OCI-LY7 (cell line): ENCODE results near the gene TRMT11.

Source experiments
- EZH2phosphoT487 ChIP-seq: fragments of 200-600 bp; sonication (generic); IDR thresholded peaks from 2 replicates; pipeline ENCODE4 v1.6.1; 2018; ENCODE audit warnings: low read depth, borderline replicate concordance, mild to moderate bottlenecking, mixed run types, antibody characterized with exemption, low read length, moderate library complexity, mixed read lengths
- TF ChIP-seq, protein P1 (sequence below): fragments of 200-600 bp; sonication (generic); conservative IDR thresholded peaks from 2 replicates; pipeline ENCODE4 v1.5.1; 2014; ENCODE audit warnings: mild to moderate bottlenecking, antibody characterized with exemption, low read length, moderate library complexity, mixed read lengths

DNA sequence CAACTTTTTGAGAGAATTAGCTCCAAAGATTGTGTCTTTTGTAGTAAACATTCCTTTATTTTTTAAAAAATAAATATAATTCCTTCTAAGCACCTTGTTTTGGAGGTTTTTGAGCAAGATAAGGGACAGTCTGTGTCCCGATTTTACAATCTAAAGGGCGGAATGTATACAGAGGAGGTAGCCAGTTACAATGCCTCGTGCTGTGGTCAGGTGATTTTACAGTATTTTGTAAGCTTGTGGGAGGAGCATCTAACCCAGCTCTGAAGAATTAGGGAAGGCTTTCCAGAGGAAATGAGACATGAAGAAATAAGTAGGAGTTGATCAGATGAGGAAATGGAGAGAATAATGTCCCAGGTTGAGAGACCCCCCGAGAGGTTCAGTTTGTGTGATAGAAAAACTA lies 28.5 kb upstream of the TRMT11 start:
- TF ChIP-seq, protein P1, sequence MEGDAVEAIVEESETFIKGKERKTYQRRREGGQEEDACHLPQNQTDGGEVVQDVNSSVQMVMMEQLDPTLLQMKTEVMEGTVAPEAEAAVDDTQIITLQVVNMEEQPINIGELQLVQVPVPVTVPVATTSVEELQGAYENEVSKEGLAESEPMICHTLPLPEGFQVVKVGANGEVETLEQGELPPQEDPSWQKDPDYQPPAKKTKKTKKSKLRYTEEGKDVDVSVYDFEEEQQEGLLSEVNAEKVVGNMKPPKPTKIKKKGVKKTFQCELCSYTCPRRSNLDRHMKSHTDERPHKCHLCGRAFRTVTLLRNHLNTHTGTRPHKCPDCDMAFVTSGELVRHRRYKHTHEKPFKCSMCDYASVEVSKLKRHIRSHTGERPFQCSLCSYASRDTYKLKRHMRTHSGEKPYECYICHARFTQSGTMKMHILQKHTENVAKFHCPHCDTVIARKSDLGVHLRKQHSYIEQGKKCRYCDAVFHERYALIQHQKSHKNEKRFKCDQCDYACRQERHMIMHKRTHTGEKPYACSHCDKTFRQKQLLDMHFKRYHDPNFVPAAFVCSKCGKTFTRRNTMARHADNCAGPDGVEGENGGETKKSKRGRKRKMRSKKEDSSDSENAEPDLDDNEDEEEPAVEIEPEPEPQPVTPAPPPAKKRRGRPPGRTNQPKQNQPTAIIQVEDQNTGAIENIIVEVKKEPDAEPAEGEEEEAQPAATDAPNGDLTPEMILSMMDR: no peak
- TF ChIP-seq EZH2phosphoT487: no peak
